Measurements from ENCODE around the gene KHDRBS1. TPM values are rescaled to one million over a fixed set of nuclear protein-coding genes. Genes with fewer than 3 reads are reported as not detected.

The KHDRBS1 gene
- total RNA-seq, 6 experiments from 2014 or later = 22.8 to 38.2 (median 34.0) TPM

DNA sequence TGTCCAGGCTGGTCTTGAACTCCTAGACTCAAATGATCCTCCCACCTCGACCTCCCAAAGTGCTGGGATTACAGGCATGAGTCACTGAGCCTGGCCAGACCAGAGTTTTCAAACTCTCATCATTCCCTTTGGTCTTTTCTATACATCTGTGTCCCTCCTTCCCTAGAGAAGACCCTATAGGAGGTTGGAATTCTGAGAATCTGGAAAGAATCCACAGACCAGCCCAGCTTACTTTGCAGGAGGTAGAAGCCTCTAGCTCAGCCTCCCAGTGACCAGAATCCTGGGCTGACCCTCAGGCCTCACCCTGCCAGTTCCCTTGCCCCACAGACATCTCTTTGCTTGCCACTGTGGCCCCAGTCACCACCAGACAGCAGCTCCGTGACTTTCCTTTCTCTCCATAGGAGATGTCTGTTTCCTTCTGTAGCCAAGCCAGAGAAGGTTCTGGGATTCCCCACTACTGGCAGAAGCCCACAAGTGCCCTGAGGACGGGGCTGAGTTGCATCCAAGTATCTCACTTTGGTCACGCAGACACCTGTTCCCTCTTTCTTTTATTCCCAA, 34.7 kb upstream of the KHDRBS1 start:
- Histone ChIP-seq H3K36me3 (no peaks in the 10 kb centered on the region), H3K27ac (no peak overlapping the region), H3K4me3 (no peak overlapping the region), H3K27me3 (no peaks in the 10 kb centered on the region), H3K9me3 (no peaks in the 10 kb centered on the region), H3K4me1 (no peaks in the 10 kb centered on the region)
- DNase-seq = no peak
- 72% methylated on average over 3 of the region's 4 CpGs for WGBS (ENCODE audit: insufficient coverage, low coverage, low lambda C conversion rate, missing lambda C conversion rate)
- intact Hi-C loops (cut with DNase I) = loop anchor here in 1 of 2 donors (10.0 kb wide), 1 partner anchor 154 kb away; no protein-coding TSS in a partner anchor
- ATAC-seq = no peak
- TF ChIP-seq, protein P1, sequence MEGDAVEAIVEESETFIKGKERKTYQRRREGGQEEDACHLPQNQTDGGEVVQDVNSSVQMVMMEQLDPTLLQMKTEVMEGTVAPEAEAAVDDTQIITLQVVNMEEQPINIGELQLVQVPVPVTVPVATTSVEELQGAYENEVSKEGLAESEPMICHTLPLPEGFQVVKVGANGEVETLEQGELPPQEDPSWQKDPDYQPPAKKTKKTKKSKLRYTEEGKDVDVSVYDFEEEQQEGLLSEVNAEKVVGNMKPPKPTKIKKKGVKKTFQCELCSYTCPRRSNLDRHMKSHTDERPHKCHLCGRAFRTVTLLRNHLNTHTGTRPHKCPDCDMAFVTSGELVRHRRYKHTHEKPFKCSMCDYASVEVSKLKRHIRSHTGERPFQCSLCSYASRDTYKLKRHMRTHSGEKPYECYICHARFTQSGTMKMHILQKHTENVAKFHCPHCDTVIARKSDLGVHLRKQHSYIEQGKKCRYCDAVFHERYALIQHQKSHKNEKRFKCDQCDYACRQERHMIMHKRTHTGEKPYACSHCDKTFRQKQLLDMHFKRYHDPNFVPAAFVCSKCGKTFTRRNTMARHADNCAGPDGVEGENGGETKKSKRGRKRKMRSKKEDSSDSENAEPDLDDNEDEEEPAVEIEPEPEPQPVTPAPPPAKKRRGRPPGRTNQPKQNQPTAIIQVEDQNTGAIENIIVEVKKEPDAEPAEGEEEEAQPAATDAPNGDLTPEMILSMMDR (IDR thresholded peaks at IDR 0.05) = no peak
- TF ChIP-seq POLR2A (IDR thresholded peaks at IDR 0.05) = no peak

DNA sequence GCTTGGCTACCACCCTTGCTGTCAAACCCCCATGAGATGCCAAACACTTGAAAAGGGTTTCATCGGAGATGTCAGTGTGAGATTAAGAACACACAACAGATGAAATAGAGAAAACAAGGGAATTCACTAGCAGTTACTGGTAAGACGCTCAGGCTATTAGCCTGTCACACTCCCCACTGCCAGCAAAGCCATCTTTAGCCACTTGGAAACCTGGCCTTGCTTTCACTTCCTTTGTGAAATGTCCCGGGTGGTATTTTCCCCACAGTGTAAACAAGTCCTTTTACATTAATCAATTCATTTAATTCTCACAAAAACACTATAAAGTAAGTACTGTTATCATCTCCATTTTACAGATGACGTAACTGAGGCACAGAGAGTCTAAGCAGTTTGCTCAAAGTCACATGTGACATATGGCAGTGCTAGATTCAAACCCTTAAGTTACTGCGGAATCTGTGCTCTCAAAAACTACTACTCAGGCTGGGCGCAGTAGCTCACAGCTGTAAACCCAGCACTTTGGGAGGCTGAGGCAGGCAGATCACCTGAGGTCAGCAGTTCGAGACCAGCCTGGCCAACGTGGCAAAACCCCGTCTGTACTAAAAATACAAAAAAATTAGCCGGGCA, 32.7 kb upstream of the KHDRBS1 start:
- Histone ChIP-seq H3K9me3 (no peaks in the 10 kb centered on the region), H3K4me3 (no peak overlapping the region), H3K27ac (no peak overlapping the region), H3K4me1 (no peaks in the 10 kb centered on the region), H3K36me3 (no peaks in the 10 kb centered on the region), H3K27me3 (no peaks in the 10 kb centered on the region)
- intact Hi-C loops (cut with DNase I) = no loop called here
- WGBS (ENCODE audit: insufficient coverage, low coverage, low lambda C conversion rate, missing lambda C conversion rate) = 76% methylated on average over 9 of the region's 10 CpGs
- DNase-seq (no peak), ATAC-seq (no peak)
- no peak for TF ChIP-seq POLR2A (IDR thresholded peaks at IDR 0.05)

- intact Hi-C loops (cut with DNase I) = no loop called here
- Histone ChIP-seq H3K36me3 (no peaks in the 10 kb centered on the region), H3K27ac (no peak overlapping the region), H3K4me3 (no peak overlapping the region), H3K27me3 (no peaks in the 10 kb centered on the region), H3K4me1 (no peaks in the 10 kb centered on the region), H3K9me3 (no peaks in the 10 kb centered on the region)
- no peak for TF ChIP-seq POLR2A (IDR thresholded peaks at IDR 0.05)
- TF ChIP-seq, protein P1 (IDR thresholded peaks at IDR 0.05) = no peak
- DNase-seq = no peak
- ATAC-seq = no peak
- WGBS (ENCODE audit: insufficient coverage, low coverage, low lambda C conversion rate, missing lambda C conversion rate) = 50% methylated on average over 1 of the region's 2 CpGs
Measured at GRCh38 chr1:31981456-31981839, 32.2 kb upstream of the KHDRBS1 start.

DNA sequence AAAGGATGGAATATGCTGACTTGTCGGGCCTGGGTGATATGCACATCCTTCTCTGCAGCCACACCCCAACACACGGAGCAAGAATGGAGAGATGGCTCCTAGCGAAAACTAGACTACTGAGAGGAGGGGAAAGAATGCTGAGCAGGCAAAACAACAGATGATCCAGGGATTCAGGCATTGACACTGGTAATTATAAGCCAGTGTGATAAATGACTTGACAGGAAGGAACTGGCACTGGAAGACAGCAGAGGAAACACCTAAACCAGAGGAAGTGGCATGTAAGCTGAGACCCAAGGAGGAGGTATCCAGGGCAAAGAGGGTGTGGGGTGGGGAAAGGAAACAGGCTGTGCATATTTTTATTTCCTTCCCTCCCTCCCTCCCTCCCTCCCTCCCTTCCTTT, 31.7 kb upstream of the KHDRBS1 start:
- intact Hi-C loops (cut with DNase I) = no loop called here
- ATAC-seq = peak in 2 of 4 donors; percentile 20 to 26
- H3K36me3 ChIP-seq = no peaks in the 10 kb centered on the region
- no peaks in the 10 kb centered on the region for H3K4me1 ChIP-seq
- DNase-seq = no peak
- H3K27me3 ChIP-seq = no peaks in the 10 kb centered on the region
- H3K4me3 ChIP-seq = no peak overlapping the region
- no peak overlapping the region for H3K27ac ChIP-seq
- H3K9me3 ChIP-seq = no peaks in the 10 kb centered on the region
- WGBS (ENCODE audit: insufficient coverage, low coverage, low lambda C conversion rate, missing lambda C conversion rate) = 34% methylated on average over 3 of the region's 3 CpGs
- TF ChIP-seq, protein P1 (IDR thresholded peaks at IDR 0.05) = no peak
- no peak for TF ChIP-seq POLR2A (IDR thresholded peaks at IDR 0.05)

All from right lobe of liver (tissue), 6 donors.